Measurements from ENCODE around the gene SGO2. TPM values are rescaled to one million over a fixed set of nuclear protein-coding genes. Genes with fewer than 3 reads are reported as not detected.

Gene SGO2
- total and polyA plus RNA-seq, 2 of the 13 experiments (the other 11 are each of a cell fraction or from before 2014, with no cell fraction given): 5.1 to 16.2 TPM

GRCh38 chr2:200595913-200596312 lies 69.9 kb downstream of the SGO2 start (continued):
- TF ChIP-seq ZHX2 (IDR thresholded peaks at IDR 0.05; ENCODE audit: low read depth) (no peak), ZHX2 (CRISPR knock-in tag; IDR thresholded peaks at IDR 0.05; ENCODE audit: borderline replicate concordance) (no peak), ZNF746 (CRISPR knock-in tag; IDR thresholded peaks at IDR 0.05) (no peak), ZBTB2 (CRISPR knock-in tag; IDR thresholded peaks at IDR 0.05; ENCODE audit: low read depth) (no peak)

Data from HepG2 (cell line).